NCI-H2107 treated with DMSO at 0.1 percent for 48 hours (cell line): ENCODE results near the gene TRIM41.

ENCODE experiments used
- DNase-seq: peaks from one replicate; lab custom pipeline; 2025; ENCODE audit not compliant: unreplicated experiment; lab: John Stamatoyannopoulos, UW

TRIM41 gene

GRCh38 chr5:181231432-181231831, 8.4 kb downstream of the TRIM41 start:
- DNase-seq: no peak

GRCh38 chr5:181232593-181232992, 9.5 kb downstream of the TRIM41 start:
- no peak for DNase-seq

GRCh38 chr5:181233088-181233800, 10.2 kb downstream of the TRIM41 start:
- no peak for DNase-seq

GRCh38 chr5:181233801-181234454, 10.8 kb downstream of the TRIM41 start:
- no peak for DNase-seq

DNA sequence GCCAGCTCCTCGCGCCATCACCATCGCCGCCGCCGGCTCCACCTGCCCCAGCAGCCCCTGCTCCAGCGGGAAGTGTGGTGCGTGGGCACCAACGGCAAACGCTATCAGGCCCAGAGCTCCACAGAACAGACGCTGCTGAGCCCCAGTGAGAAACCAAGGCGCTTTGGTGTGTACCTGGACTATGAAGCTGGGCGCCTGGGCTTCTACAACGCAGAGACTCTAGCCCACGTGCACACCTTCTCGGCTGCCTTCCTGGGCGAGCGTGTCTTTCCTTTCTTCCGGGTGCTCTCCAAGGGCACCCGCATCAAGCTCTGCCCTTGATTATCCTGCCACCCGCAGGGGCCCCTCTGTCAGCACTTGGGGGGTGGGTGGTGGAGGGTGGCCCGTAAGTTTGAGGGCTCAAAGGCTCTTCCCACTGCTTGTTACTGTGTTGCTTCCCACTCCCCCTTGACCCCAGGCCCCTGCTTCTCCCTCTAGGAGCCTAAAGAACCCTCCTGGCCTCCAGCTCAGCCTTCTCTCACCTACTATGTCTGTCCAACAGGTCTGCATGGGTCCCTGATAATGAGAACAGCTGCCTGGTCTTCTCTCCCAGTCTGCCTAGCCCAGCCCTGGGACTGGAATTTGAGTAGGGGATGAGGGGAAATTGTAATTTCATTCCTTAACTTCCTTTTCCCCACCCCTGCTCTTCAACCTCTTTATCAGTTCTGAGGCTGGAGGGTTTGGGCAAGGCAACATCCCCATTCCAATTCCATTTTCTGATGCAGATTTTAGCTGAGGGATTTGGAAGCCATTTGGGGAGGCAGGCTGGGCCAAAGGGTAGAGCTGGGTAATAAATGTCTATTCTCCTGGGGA, 11.6 kb downstream of the TRIM41 start:
- DNase-seq: no peak

DNA sequence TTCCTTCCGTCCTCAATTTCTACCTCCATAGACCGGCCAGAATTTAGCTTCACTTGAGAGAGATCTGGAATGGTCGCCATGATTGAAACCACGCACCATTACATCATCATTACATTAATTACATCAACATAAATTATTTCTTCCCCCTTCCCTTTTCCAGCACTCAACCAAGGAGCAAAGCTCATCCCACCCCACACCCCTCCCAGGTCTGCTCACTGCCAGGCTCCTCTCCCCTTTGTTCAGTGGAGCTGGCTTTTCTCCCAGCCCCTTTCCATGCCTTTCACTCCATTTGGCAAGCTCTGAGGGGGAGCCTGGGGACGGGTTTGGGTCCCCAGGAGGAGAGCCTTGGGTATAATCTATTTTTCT, 12.2 kb downstream of the TRIM41 start:
- DNase-seq: no peak

GRCh38 chr5:181235689-181236366, 12.7 kb downstream of the TRIM41 start:
- DNase-seq: no peak

GRCh38 chr5:181236471-181236870, 13.4 kb downstream of the TRIM41 start:
- no peak for DNase-seq

DNA sequence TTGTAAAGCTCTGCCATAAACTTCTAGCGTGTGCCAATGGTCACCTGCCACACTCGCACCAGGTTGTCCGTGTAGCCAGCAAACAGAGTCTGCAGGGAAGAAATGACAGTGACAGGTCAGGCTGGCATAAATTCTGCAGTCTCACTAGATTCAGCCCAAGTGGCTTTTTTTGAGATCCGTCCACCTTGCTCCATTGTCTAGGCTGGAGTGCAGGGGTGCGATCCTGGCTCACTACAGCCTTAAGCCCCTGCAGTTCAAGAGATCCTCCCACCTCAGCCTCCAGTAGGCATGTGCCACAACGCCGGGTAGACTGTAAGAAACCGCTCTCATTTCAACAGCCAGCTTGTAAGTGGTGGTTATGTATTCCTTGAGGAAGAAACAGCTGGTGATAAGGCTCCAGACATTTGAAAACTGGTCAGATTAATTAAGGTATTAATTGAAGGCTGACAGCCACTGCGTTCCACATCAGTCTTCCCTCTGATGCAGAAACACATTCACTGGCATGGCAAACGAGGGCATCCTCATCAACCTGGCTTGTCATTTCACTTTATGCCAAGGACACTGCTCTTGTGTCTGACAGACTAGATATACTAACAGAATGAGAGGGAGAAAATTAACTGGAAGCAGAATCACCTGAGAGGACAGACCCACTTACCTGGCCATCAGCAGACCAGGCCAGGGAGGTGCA, 14.0 kb downstream of the TRIM41 start:
- DNase-seq: no peak

DNA sequence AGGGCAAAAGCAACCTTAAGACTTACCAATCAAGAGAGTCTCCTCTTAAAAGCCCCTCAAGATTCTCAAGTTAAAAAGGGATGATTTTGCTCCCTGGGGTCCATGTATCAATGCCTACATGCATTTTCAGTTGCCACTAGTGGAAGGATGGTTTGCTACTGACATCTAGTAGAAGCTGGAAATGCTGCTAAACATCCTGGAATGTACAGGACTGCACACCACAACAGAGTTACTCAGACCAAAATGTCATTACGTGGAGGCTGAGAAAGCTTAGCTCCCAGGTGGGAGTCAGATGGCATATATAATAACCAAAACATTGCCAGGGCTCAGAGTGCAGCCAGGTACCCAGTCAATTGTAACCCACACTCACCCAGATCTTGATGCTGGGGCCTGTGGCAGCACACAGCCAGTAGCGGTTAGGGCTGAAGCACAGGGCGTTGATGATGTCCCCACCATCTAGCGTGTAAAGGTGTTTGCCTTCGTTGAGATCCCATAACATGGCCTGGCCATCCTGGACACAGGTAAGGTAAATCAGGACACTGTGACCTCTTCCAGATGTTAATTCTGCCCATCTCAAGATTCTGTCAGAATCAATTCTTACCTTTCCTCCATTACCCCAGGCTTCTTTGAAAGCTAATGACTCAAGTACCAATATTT, 14.8 kb downstream of the TRIM41 start:
- DNase-seq: no peak

- no peak for DNase-seq
Measured at GRCh38 chr5:181239062-181239663, 16.1 kb downstream of the TRIM41 start.

GRCh38 chr5:181241393-181241975, 18.4 kb downstream of the TRIM41 start:
- DNase-seq: no peak

GRCh38 chr5:181242031-181242451, 19.0 kb downstream of the TRIM41 start:
- no peak for DNase-seq

DNA sequence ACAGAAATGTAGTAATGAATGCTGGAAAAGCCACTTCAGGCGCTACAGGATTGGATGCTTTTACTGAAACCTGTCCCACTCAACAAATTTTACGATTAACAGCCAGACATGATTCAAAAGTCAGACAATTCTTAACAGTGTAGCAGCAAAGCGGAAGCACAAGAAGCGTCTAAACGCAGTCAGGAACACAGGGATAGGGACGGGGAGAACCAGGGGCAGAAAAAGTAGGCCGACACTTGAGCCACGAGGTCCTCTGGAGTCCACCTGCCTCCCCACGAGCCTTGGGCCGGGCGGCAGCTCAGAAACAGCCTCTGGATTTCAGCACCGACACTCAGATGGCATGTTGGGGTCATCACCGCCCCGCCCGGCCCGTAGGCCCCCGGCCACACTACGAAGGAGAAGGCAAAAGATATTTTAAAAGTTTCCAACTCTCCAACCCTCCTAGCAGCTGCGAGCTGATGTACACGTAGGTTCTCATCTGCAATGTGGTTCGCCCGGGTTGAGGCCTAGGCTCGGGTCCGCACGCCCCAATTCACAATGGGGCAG, 20.0 kb downstream of the TRIM41 start:
- no peak for DNase-seq

GRCh38 chr5:181243564-181244343, 20.7 kb downstream of the TRIM41 start, which contains the start of gene RACK1:
Gene RACK1, minus strand, starts transcription at chr5:181243906. Its CDS starts 106 bp downstream, at chr5:181243800.
- DNase-seq: no peak

- no peak for DNase-seq
Measured at GRCh38 chr5:181245427-181246275, 22.6 kb downstream of the TRIM41 start.

DNA sequence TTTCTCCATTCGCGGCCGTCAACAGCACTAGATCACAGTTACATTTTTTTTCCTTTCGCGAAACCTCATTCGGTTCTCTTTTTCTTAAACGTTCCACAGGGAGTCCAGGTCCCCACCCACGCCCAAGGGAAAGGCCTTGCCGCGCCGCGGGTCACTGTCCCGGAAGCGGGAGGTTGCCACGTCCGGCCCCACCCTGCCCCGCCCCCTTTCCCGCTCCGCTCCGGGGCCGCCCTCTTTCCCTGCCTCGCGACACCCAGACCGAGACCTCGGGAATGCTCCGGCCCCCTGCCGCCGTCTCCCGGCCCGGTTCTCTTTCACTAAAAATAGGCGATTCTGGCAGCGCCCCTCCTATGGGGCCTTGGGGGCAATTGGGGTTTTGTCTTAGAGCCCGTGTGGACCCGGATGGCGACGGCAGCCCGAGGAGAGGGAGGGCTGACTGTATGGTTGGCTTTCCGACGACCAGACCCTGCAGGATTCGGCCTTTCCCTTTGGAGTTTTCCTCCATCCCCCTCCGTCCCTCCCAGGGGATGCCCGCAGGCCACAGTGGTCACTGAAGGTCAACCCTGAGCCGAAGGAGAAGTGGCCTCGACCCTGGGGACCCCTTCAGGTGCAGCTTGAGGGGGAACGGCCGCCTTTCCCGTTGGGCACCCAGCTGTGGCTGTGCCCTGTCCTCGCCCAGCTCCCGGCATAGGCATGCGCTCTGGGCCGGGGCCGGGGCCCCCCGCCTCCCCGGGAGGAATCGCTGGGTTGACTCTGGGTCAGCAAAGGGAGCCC, 23.4 kb downstream of the TRIM41 start:
- no peak for DNase-seq
